Endothelial cell of umbilical vein (primary cell): ENCODE data around the gene SKAP1. TPM values are rescaled to one million over a fixed set of nuclear protein-coding genes. Genes with fewer than 3 reads are reported as not detected.

Source experiments
- BruUV-seq: library from RNA; stranded (reverse); fragments of 400-500 nt; replicated peaks from 2 replicates; lab custom pipeline; 2021; lab: Mats Ljungman, UMichigan
- CTCF ChIA-PET: fragments of 300-600, 350-600 bp; sonication (Branson Sonifier 250); formaldehyde crosslinking; loops from one replicate; lab custom pipeline; 2021; ENCODE audit warnings: antibody characterized with exemption, inconsistent platforms; lab: Charles Lee
- POLR2A ChIA-PET: fragments of 300-600, 350-600 bp; sonication (Branson Sonifier 250); formaldehyde crosslinking; loops from one replicate; lab custom pipeline; 2021; ENCODE audit warnings: antibody characterized with exemption, inconsistent platforms; lab: Charles Lee
- DNase-seq: peaks from one replicate; pipeline ENCODE4 v3.0.0-alpha.2; 2011; ENCODE audit warnings: low read depth, low spot score
- FAIRE-seq: peaks from 2 replicates; lab custom pipeline; 2011; peaks lifted over from hg19 to GRCh38; lab: Jason Lieb, UNC
- H2AFZ ChIP-seq: 2 replicates; pipeline ENCODE4 v1.6.0; 2012; ENCODE audit warnings: low read depth, low read length, control low read depth, inconsistent platforms
- H3K27ac ChIP-seq: 2 replicates; pipeline ENCODE4 v1.5.1; 2011; ENCODE audit warnings: low read depth, mild to moderate bottlenecking, control low read depth, low read length, moderate library complexity; ENCODE audit not compliant: insufficient read depth
- H3K27me3 ChIP-seq, 2 experiments: 2 replicates each; pipeline versions ENCODE4 v1.6.0 to v1.6.1; 2011; ENCODE audit warnings: low read length in 2 of 2, mixed read lengths in 1 of 2; ENCODE audit not compliant: control insufficient read depth in 2 of 2, insufficient read depth in 2 of 2
- H3K36me3 ChIP-seq, 2 experiments: 2 replicates in 1 of 2; 3 replicates in 1 of 2; pipeline ENCODE4 v1.5.1; 2011; ENCODE audit warnings: low read length in 2 of 2, mild to moderate bottlenecking in 1 of 2, moderate library complexity in 1 of 2; ENCODE audit not compliant: control insufficient read depth in 2 of 2, insufficient read depth in 2 of 2; ENCODE audit errors: extremely low read depth in 1 of 2
- H3K4me1 ChIP-seq: 3 replicates; pipeline ENCODE4 v1.5.1; 2011; ENCODE audit warnings: mild to moderate bottlenecking, low read length; ENCODE audit not compliant: control insufficient read depth, insufficient read depth; ENCODE audit errors: extremely low read depth
- H3K4me2 ChIP-seq: 2 replicates; pipeline ENCODE4 v1.6.1; 2011; ENCODE audit warnings: low read length, control low read depth, mixed read lengths; ENCODE audit not compliant: insufficient read depth
- H3K4me3 ChIP-seq, 3 experiments: fragments of 200-600 bp in 1 of 3; sonication (generic), shearing (Covaris generic) in 1 of 3; replicated peaks in 1 of 3; 2 replicates each; pipeline ENCODE4 v1.5.1; 2011 to 2016; ENCODE audit warnings: control low read depth in 3 of 3, low read length in 3 of 3, mild to moderate bottlenecking in 2 of 3, inconsistent platforms in 1 of 3, low read depth in 1 of 3, moderate library complexity in 1 of 3; ENCODE audit not compliant: insufficient read depth in 1 of 3
- H3K79me2 ChIP-seq: 2 replicates; pipeline ENCODE4 v1.6.0; 2012; ENCODE audit warnings: low read length, inconsistent platforms; ENCODE audit not compliant: control insufficient read depth, insufficient read depth
- H3K9ac ChIP-seq: replicated peaks from 2 replicates; pipeline ENCODE3; 2011; ENCODE audit warnings: low read length, control low read depth; ENCODE audit not compliant: insufficient read depth; ENCODE audit errors: extremely low read depth
- H3K9me1 ChIP-seq: replicated peaks from 3 replicates; pipeline ENCODE4 v1.6.0; 2011; ENCODE audit warnings: mild to moderate bottlenecking, low read length; ENCODE audit not compliant: control insufficient read depth, insufficient read depth; ENCODE audit errors: extremely low read depth
- H3K9me3 ChIP-seq: replicated peaks from 2 replicates; pipeline ENCODE4 v1.5.1; 2012; ENCODE audit warnings: low read length, inconsistent platforms; ENCODE audit not compliant: control insufficient read depth, insufficient read depth
- H4K20me1 ChIP-seq: replicated peaks from 2 replicates; pipeline ENCODE3; 2011; ENCODE audit warnings: mild to moderate bottlenecking, low read length; ENCODE audit not compliant: control insufficient read depth, insufficient read depth; ENCODE audit errors: extremely low read depth
- EZH2 ChIP-seq: IDR thresholded peaks from 2 replicates; pipeline ENCODE4 v1.6.1; 2012; ENCODE audit warnings: borderline replicate concordance, low read depth, mild to moderate bottlenecking, moderate library complexity, low read length, inconsistent platforms; ENCODE audit not compliant: severe bottlenecking
- FOS ChIP-seq: IDR thresholded peaks from 2 replicates; pipeline ENCODE4 v1.6.1; 2011; ENCODE audit warnings: mild to moderate bottlenecking, low read length, moderate library complexity, borderline replicate concordance; ENCODE audit not compliant: insufficient read depth
- JUN ChIP-seq: IDR thresholded peaks from 2 replicates; pipeline ENCODE4 v1.6.1; 2011; ENCODE audit warnings: borderline replicate concordance, low read depth; ENCODE audit not compliant: insufficient read length, insufficient read depth
- MYC ChIP-seq: IDR thresholded peaks from one replicate; pipeline ENCODE4 v1.6.1; 2011; ENCODE audit warnings: mild to moderate bottlenecking, low read depth, low read length
- POLR2A ChIP-seq: IDR thresholded peaks from 2 replicates; pipeline ENCODE4 v1.6.1; 2012; ENCODE audit warnings: low read depth, mild to moderate bottlenecking, control low read depth, low read length
- POLR2AphosphoS5 ChIP-seq: IDR thresholded peaks from 2 replicates; pipeline ENCODE4 v1.6.1; 2012; ENCODE audit warnings: low read depth, mild to moderate bottlenecking, control low read depth, low read length, moderate library complexity; ENCODE audit not compliant: insufficient read depth
- dilution Hi-C: fragments of 300-500 bp; cut with MboI; formaldehyde crosslinking; loops from one replicate; pipeline ENCODE4 v1.15.0; 2019; ENCODE audit warnings: low sequenced_read_pairs; ENCODE audit not compliant: extremely low pct_ligation_motif_present
- intact Hi-C: fragments of 100-400 bp; cut with micrococcal nuclease; formaldehyde crosslinking; loops from one replicate; pipeline ENCODE4 v1.10.0; 2022
- polyA plus RNA-seq, 4 experiments: library from polyadenylated mRNA; depleted of rRNA in 3 of 4; stranded (reverse) in 3 of 4; unstranded in 1 of 4; fragments of >200 nt; gene quantifications; 2 replicates each; pipeline versions ENCODE4 v1.2.1 to v1.2.3, GENCODE V29; 2011 to 2012; ENCODE audit warnings: missing spikeins in 1 of 4
- total RNA-seq: library from RNA; stranded (reverse); gene quantifications from 2 replicates; pipeline ENCODE4 v1.2.3, GENCODE V29; 2021
- TF ChIP-seq, protein P1 (sequence below), 2 donors: IDR thresholded peaks; 1 replicate in 1 of 2; 2 replicates in 1 of 2; pipeline ENCODE4 v1.5.1; 2011; ENCODE audit warnings: low read length in 2 of 2, mild to moderate bottlenecking in 2 of 2, moderate library complexity in 2 of 2, control low read depth in 1 of 2, inconsistent platforms in 1 of 2, low read depth in 1 of 2; ENCODE audit not compliant: insufficient read depth in 1 of 2; ENCODE audit errors: extremely low read depth in 1 of 2

SKAP1 gene
- total and polyA plus RNA-seq, 2 donors (not counting 3 experiments of a cell fraction or from before 2014, with no cell fraction given): 0.75 TPM; not detected in 1

GRCh38 chr17:48111937-48112241 lies 318.1 kb downstream of the SKAP1 start:
- TF ChIP-seq POLR2AphosphoS5 (no peak), FOS (no peak), POLR2A (no peak), EZH2 (no peak), JUN (no peak), MYC (no peak)
- TF ChIP-seq, protein P1, sequence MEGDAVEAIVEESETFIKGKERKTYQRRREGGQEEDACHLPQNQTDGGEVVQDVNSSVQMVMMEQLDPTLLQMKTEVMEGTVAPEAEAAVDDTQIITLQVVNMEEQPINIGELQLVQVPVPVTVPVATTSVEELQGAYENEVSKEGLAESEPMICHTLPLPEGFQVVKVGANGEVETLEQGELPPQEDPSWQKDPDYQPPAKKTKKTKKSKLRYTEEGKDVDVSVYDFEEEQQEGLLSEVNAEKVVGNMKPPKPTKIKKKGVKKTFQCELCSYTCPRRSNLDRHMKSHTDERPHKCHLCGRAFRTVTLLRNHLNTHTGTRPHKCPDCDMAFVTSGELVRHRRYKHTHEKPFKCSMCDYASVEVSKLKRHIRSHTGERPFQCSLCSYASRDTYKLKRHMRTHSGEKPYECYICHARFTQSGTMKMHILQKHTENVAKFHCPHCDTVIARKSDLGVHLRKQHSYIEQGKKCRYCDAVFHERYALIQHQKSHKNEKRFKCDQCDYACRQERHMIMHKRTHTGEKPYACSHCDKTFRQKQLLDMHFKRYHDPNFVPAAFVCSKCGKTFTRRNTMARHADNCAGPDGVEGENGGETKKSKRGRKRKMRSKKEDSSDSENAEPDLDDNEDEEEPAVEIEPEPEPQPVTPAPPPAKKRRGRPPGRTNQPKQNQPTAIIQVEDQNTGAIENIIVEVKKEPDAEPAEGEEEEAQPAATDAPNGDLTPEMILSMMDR (IDR thresholded peaks at IDR 0.05; ENCODE audit: extremely low read depth in 1 of 2, insufficient read depth in 1 of 2, low read depth in 1 of 2, low read length in 2 of 2): no peak
- H3K27me3 ChIP-seq: no peaks in the 10 kb centered on the region
- H3K9me3 ChIP-seq: no peaks in the 10 kb centered on the region
- ChIA-PET POLR2A (no interaction called here), CTCF (interaction anchor here (0.7 to 1.8 kb wide), 3 partner anchors 9 to 22 kb away, joined by 3 to 4 read pairs (median 3); no protein-coding TSS in a partner anchor)
- BruUV-seq: no TSS peak
- intact Hi-C loops: no loop called here
- H4K20me1 ChIP-seq: no peaks in the 10 kb centered on the region
- H3K9me1 ChIP-seq: no peaks in the 10 kb centered on the region
- dilution Hi-C loops: no loop called here
- H3K4me1 ChIP-seq: peaks cover 9% of the 10 kb centered on the region
- H3K4me3 ChIP-seq: no peak overlapping the region
- H3K9ac ChIP-seq: no peak overlapping the region
- H2AFZ ChIP-seq: no peak overlapping the region
- H3K79me2 ChIP-seq: peaks cover 40% of the 10 kb centered on the region
- FAIRE-seq (no peak), DNase-seq (no peak)
- peaks cover 0 to 10% of the 10 kb centered on the region in 2 experiments for H3K36me3 ChIP-seq
- no peak overlapping the region for H3K4me2 ChIP-seq
- no peak overlapping the region for H3K27ac ChIP-seq
